ENCODE results near the gene OSTM1. TPM values are rescaled to one million over a fixed set of nuclear protein-coding genes. Genes with fewer than 3 reads are reported as not detected.

OSTM1 gene
- polyA plus RNA-seq, 3 donors, result 13.4 to 60.1 (median 49.7) TPM

DNA sequence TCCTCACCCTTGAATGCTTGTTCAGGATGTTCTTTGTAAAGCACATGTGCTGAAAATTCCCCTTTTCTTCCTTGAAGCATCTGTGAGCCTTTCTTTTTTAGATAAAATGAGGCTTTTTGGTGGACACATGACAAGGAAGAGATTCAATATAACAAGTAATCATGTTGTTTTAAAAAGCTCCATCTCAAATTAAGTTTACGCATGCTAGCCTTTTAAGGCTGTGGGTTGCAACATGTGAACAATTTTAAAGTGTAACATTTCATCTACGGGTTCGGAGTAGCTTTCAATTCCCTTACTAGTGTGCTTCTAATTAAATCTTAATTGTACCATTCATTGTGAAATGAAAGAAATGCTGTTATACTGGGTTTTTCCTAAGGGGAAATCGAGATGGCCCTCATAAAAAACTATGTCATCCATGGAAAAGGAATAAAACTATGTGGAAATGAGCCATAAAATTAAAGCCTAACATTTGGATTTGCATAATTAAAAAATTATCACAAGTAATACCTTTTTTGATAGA is 19.3 kb upstream of the OSTM1 start:
- H3K4me3 ChIP-seq (replicated peaks in 1 of 3; ENCODE audit: low read depth in 2 of 3, low read length in 3 of 3), result no peak overlapping the region
- Mint-ChIP-seq H3K27me3 (ENCODE audit: low read depth in 3 of 3) (peaks cover 8 to 10% (median 9%) of the 10 kb centered on the region in 3 donors), H3K9me3 (peaks cover 0 to 2% (median 0%) of the 10 kb centered on the region in 7 donors), H3K4me3 (no peak overlapping the region), H3K36me3 (no peaks in the 10 kb centered on the region), H3K4me1 (no peaks in the 10 kb centered on the region), H3K27ac (no peak overlapping the region)
- H3K79me2 ChIP-seq (ENCODE audit: insufficient read depth, low read length), result no peaks in the 10 kb centered on the region
- H4K20me1 ChIP-seq (ENCODE audit: insufficient read depth, low read length), result no peaks in the 10 kb centered on the region
- H2AFZ ChIP-seq (ENCODE audit: insufficient read depth, low read depth, low read length, poor library complexity, severe bottlenecking), result no peak overlapping the region
- H3K27ac ChIP-seq (ENCODE audit: low read depth in 1 of 2, low read length in 2 of 2), result no peak overlapping the region
- TF ChIP-seq, protein P1, sequence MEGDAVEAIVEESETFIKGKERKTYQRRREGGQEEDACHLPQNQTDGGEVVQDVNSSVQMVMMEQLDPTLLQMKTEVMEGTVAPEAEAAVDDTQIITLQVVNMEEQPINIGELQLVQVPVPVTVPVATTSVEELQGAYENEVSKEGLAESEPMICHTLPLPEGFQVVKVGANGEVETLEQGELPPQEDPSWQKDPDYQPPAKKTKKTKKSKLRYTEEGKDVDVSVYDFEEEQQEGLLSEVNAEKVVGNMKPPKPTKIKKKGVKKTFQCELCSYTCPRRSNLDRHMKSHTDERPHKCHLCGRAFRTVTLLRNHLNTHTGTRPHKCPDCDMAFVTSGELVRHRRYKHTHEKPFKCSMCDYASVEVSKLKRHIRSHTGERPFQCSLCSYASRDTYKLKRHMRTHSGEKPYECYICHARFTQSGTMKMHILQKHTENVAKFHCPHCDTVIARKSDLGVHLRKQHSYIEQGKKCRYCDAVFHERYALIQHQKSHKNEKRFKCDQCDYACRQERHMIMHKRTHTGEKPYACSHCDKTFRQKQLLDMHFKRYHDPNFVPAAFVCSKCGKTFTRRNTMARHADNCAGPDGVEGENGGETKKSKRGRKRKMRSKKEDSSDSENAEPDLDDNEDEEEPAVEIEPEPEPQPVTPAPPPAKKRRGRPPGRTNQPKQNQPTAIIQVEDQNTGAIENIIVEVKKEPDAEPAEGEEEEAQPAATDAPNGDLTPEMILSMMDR (IDR thresholded peaks at IDR 0.05), result no peak
- H3K36me3 ChIP-seq (replicated peaks in 1 of 2; ENCODE audit: control insufficient read depth in 1 of 2, insufficient read depth in 2 of 2, low read length in 2 of 2), result no peaks in the 10 kb centered on the region
- no peaks in the 10 kb centered on the region for H3K9me3 ChIP-seq (replicated peaks in 1 of 2; ENCODE audit: control insufficient read depth in 1 of 2, insufficient read depth in 1 of 2, low read length in 2 of 2)
- no peaks in the 10 kb centered on the region for H3K4me1 ChIP-seq (ENCODE audit: control insufficient read depth in 1 of 2, insufficient read depth in 2 of 2, low read length in 2 of 2)
- no CpG with 5 or more reads among the region's 4 CpGs for WGBS (ENCODE audit: insufficient coverage)
- H3K4me2 ChIP-seq (replicated peaks; ENCODE audit: extremely low read depth, low read length, poor library complexity, severe bottlenecking), result no peak overlapping the region
- no peak overlapping the region for H3K9ac ChIP-seq (ENCODE audit: insufficient read depth, low read length, poor library complexity, severe bottlenecking)
- DNase-seq, result no peak
- intact Hi-C loops (cut with micrococcal nuclease), result no loop called here
- peaks cover 0 to 8% of the 10 kb centered on the region in 2 donors for H3K27me3 ChIP-seq (ENCODE audit: control insufficient read depth in 2 of 2, insufficient read depth in 2 of 2, low read length in 2 of 2)

DNA sequence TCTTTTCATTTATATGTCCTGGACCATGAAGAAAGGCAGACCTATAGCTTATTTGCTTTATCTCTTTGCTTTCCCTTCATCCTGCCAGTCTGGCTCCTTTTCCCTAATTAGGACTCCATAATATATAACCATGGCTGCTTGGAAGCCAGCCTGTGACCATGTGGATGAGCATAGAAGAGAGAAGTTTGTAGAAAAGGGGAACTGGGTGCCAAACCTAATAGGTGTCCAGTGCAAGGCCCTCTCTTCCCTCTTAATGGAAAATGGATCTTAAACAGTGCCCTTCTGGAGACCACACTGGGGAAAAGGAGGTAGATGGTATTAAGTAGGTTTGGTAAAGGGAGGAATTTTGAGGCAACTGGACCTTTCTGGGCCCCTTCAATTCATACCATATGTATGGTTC is 16.7 kb upstream of the OSTM1 start:
- intact Hi-C loops (cut with micrococcal nuclease), result no loop called here
- Mint-ChIP-seq H3K4me3 (no peak overlapping the region), H3K9me3 (peaks cover 0 to 2% (median 0%) of the 10 kb centered on the region in 7 donors), H3K27me3 (ENCODE audit: low read depth in 3 of 3) (peaks cover 6 to 13% (median 8%) of the 10 kb centered on the region in 3 donors), H3K4me1 (no peaks in the 10 kb centered on the region), H3K36me3 (no peaks in the 10 kb centered on the region), H3K27ac (no peak overlapping the region)
- Histone ChIP-seq H3K79me2 (ENCODE audit: insufficient read depth, low read length) (no peaks in the 10 kb centered on the region), H3K4me2 (replicated peaks; ENCODE audit: extremely low read depth, low read length, poor library complexity, severe bottlenecking) (no peak overlapping the region), H3K4me1 (ENCODE audit: control insufficient read depth in 1 of 2, insufficient read depth in 2 of 2, low read length in 2 of 2) (no peaks in the 10 kb centered on the region), H3K27me3 (ENCODE audit: control insufficient read depth in 2 of 2, insufficient read depth in 2 of 2, low read length in 2 of 2) (peaks cover 0 to 5% of the 10 kb centered on the region in 2 donors), H3K9me3 (replicated peaks in 1 of 2; ENCODE audit: control insufficient read depth in 1 of 2, insufficient read depth in 1 of 2, low read length in 2 of 2) (no peaks in the 10 kb centered on the region), H4K20me1 (ENCODE audit: insufficient read depth, low read length) (no peaks in the 10 kb centered on the region), H3K27ac (ENCODE audit: low read depth in 1 of 2, low read length in 2 of 2) (no peak overlapping the region), H3K4me3 (replicated peaks in 1 of 3; ENCODE audit: low read depth in 2 of 3, low read length in 3 of 3) (no peak overlapping the region), H2AFZ (ENCODE audit: insufficient read depth, low read depth, low read length, poor library complexity, severe bottlenecking) (no peak overlapping the region), H3K9ac (ENCODE audit: insufficient read depth, low read length, poor library complexity, severe bottlenecking) (no peak overlapping the region), H3K36me3 (replicated peaks in 1 of 2; ENCODE audit: control insufficient read depth in 1 of 2, insufficient read depth in 2 of 2, low read length in 2 of 2) (no peaks in the 10 kb centered on the region)
- TF ChIP-seq, protein P1 (IDR thresholded peaks at IDR 0.05), result no peak
- DNase-seq, result peak in 1 of 3 donors; percentile 15
